GDM1 (cell line): ENCODE results near the gene IMPG1.

Experiments used
- DNase-seq: peaks from one replicate; lab custom pipeline; 2025; lab: John Stamatoyannopoulos, UW

IMPG1 gene

DNA sequence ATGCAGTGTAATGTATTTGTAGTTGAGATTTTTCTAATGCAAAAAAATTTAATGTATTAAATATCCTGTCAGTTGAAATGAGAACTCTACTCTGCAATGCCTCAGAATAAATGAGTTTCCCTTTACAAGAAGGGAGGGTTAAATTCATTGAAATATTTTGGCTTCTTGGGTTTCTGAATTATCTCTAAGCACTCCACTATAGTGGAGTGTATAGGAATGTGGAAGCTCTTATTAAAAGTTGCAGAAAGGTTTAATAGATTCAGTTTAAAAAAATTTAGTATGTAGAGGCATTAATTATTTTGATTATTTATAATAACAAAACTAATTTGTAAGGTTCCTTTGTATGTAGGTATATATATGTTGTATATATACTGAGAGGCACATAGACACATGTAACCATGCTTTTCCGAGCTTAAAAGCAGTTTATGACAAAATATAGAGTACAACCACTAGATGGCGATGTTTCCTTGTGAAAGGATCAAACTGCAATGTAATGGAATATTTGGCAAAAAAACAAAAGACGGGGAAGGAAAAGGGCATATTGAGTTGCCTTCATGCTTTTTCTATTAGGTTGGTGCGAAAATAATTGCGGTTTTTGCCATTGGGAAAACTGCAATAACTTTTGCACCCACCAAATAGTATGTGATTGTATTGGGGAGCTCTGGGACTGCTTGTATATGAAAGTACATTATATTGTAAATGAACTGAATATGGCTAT, 179.2 kb downstream of the IMPG1 start:
- DNase-seq: no peak

DNA sequence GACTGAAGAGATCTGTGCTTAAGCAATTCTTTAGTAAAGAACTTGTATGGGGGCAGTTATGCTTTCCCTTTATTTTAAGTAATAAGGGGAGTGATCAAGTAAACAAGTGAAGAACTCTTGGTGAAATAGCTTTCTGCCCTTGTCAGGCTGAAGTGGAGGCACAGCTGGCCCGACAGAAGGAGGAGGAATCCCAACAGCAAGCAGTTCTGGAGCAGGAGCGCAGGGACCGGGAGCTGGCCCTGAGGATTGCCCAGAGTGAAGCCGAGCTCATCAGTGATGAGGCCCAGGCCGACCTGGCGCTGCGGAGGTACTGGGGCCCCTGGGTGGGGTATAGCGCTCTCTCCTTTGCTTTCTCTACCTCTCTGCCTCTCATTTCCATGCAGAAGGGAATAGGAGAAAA, 180.1 kb downstream of the IMPG1 start:
- no peak for DNase-seq

DNA sequence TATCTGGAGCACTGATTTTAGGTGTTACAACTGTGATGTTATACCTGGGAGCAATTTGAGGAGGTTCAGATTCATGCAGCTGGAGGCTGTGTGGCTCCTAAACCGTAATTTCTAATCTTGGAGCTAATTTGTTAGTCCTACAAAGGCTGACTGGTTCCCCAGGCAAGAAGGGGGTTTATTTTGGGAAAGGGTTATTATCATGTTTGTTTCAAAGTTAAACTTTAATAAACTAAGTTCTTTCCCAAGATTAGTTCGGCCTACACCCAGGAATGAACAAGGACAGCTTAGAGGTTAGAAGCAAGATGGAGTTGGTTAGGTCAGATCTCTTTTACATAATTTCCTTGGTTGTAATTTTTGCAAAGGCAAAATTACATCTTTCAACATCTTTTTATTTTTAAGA, 187.6 kb downstream of the IMPG1 start:
- no peak for DNase-seq

DNA sequence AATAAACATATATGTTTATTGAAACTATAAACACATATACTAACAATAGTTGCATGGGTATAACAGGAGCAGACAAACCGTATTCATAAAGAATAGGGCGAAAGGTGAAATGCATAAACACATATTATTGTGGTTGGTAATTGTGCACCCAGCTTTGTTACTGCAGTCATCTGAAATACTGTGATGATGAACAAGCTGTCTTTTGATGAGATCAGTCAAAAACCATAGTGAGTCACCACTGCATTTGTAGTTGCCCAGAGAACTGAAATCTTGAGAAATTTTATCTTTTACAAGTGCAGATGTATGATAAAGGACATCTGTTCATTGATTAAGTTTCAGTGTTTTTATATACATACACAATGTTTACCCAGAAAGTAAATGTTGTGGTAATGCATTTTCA, 189.7 kb downstream of the IMPG1 start:
- DNase-seq: no peak

DNA sequence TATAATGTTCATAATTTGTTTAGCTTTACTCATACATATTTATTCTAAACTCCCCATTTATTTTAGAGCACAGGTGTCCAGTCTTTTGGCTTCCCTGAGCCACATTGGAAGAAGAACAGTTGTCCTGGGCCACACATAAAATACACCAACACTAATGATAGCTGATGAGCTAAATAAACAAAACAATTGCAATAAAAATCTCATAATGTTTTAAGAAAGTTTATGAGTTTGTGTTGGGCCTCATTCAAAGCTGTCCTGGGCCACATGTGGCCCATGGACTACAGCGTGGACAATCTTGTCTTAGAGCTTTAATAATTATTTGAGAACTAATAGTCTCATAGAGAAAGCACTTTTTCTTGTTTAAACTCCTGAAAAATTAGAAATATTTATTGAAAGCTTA, 192.2 kb downstream of the IMPG1 start:
- DNase-seq: no peak

DNA sequence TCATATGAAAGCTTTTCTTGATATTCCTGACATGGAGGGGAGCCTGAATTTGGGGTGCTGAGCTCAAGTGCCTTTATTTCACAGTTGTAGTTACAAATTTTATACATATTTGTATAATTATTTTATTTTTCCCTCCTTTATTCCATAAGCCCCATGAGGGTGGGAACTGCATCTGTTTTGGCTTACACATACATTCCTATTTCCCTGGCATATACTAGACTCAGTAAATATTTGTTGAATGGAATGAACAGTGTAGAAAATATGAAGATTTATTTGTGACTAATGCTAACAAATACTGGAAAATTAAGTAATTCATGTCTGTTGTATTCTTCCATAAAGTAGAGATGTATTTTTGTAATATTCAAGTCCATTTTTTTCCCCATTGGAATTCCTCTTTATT, 196.3 kb downstream of the IMPG1 start:
- no peak for DNase-seq

DNA sequence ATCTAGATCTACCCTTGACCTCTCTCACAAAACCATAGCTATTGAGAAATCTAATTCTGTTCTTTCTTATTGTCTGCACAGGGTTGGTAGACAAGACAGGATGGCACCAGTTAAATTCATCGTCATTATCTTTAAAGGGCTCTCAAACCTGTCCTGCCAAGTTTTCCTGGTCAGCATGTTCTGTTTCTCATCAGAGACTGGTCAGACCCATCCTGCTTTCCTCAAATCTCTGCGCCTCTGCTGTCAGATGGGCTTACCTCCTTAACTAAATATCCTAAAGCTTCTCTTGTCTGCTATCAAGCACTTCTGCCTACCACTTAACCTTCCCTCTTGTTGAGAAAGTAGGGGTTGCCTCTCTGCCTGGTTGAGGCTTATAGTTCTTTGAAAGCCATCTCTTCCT, 198.2 kb downstream of the IMPG1 start:
- DNase-seq: no peak
